Measurements from ENCODE around the gene LYPD6.

- TF ChIP-seq CTCF (conservative IDR thresholded peaks at IDR 0.05) (no peak), EZH2 (IDR thresholded peaks at IDR 0.05; ENCODE audit: low read depth) (no peak)
Measured at GRCh38 chr2:149442346-149442745, 112.0 kb downstream of the LYPD6 start.

Measured in PC-9 (cell line).